ENCODE data around the gene SRSF3.
A peak's percentile ranks its signal among the peaks of the same experiment; 100 is the strongest.
"Not testable (repeated sequence)": the region's sequence is repeated elsewhere in the genome, so short reads cannot be mapped to it uniquely, and the experiment has no call there.

The SRSF3 gene

DNA sequence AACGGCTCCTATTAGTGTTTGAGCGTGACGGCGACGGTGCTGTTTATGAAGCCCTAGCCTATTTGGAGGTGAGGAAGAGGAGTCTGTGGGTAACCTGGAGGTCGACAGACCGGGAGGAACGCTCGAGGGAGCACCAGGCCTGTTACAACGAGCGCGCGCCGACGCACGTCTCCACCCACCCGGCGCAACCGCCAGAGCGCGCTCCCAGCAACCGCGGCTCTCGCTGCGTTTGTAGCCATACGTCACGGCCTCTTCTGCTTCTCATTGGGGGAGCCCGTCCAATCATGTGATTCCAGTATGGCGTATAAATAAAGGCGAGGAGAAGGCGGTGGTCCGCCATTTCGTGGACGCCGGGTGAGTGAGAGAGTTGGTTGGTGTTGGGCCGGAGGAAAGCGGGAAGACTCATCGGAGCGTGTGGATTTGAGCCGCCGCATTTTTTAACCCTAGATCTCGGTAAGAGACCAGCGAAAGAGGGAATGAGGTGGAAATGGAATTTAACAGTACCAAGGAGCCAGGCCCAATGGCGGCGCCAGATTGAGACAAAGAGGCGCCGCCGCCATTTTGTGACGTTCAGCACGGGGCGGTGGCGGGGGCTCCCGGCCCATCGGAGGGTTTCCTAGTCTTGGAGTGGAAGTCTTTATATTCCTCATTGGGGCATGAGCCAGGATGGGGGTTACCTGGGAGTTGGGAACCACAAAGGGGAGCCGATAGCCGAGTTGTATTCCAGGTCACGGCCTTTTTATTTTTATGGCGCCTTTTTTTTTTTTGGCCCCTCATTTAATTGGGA is at the start of gene SRSF3:
TSS of gene SRSF3 (plus strand) at position 334 of the 787 bp plus-strand sequence. CDS start 2,401 bp downstream, outside the sequence.
- peak; percentile 96 to 98 for DNase-seq

GRCh38 chr6:36545767-36546307 is 48.3 kb upstream of the SRSF3 start:
- no peak for DNase-seq

DNA sequence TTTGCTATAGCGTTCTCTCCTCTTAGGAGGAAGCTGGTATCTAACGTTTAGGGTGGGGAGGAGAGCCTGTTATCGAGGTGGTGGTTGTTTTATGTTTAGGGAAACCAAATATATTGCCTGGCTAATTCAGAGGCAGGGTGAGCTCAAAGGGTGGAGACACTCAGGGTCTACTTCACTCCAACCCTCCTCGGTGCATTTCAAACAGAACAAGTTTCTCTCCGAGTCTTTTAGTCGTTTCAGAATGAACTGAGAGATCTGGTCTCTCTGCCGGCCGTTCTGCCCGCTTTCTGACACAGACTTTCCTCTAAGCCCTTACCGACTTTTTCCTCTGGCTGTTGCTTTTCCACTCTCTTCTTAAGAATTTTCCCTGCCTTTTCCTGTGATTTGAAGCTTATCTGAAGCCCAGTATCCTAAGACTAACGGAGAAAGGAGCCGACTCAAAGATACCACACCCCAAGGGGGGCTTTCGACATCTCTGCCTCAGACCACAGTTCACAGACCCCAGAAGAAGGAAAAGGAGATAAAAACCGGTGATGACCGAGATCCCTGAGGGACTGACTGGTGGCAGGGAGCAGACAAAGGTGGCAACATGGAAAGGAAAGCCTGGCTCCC is 47.7 kb upstream of the SRSF3 start:
- DNase-seq = peak; percentile 12 to 60

GRCh38 chr6:36546920-36547645 is 47.1 kb upstream of the SRSF3 start, which contains the start of gene STK38:
TSS of gene STK38 (minus strand) at chr6:36547479. CDS start at chr6:36540202, 7,277 bp downstream.
- DNase-seq = peak; percentile 61 to 94

DNA sequence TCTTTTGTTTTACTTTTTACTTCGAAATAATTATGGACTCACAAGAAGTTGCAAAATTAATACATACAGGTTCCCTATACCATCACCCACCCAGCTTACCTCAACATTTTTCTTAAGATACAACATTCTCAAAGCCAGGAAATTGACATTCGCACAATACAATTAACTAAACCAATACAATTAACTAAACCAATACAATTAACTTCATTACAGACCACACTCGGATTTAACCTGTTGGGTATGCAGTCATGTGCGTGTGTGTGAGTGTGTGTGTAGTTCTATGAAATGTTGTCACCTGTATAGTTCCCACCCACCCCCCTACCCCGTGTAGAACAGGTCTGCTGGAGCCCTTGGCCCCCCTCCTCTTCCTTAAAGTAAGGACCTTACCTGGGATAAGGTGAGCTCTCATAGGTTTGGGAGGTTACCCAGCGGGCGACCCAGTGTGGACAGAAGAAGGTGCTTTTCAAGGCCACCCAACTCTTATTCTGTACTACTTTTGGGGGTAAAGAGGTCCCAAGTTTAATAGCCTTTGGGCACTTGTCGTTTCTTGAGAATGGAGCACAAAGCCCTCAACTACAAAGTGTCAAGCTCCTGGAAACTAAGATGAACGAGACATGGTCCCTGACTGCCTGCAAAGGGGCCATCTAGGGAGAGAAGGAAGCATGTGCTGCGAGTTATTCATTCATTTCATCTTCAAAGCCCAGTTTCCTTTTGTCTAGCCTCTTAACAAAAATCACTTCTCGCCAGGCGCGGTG is 46.3 kb upstream of the SRSF3 start:
- DNase-seq = no peak

- DNase-seq = no peak
Measured at GRCh38 chr6:36548401-36548743, 45.8 kb upstream of the SRSF3 start.

GRCh38 chr6:36550473-36551000 is 43.6 kb upstream of the SRSF3 start:
- peak; percentile 95 to 96 for DNase-seq

GRCh38 chr6:36555750-36556252 is 38.4 kb upstream of the SRSF3 start:
- DNase-seq = peak; percentile 26 to 30

DNA sequence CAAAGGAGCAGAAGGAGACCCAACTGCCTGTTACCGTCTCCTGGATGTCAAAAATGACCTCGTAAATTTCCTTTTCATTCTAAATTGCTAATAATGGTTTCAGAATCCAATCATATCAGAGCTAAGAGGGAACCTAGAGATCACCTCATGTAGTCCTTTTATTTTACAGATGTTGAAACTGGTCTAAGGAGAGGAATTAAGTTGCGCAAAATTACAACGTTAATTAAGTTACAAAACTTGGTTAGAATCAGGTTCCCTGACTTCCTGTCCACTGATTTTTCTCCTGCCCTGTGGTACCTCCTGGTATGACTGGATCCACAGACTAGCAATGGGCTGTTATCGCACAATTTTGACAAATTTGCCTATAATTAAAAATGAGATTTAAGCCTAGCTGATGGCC is 37.9 kb upstream of the SRSF3 start:
- peak in 1 of 2 experiments; percentile 39 for DNase-seq

- DNase-seq = peak; percentile 18 to 39
Measured at GRCh38 chr6:36559011-36559793, 35.0 kb upstream of the SRSF3 start.

DNA sequence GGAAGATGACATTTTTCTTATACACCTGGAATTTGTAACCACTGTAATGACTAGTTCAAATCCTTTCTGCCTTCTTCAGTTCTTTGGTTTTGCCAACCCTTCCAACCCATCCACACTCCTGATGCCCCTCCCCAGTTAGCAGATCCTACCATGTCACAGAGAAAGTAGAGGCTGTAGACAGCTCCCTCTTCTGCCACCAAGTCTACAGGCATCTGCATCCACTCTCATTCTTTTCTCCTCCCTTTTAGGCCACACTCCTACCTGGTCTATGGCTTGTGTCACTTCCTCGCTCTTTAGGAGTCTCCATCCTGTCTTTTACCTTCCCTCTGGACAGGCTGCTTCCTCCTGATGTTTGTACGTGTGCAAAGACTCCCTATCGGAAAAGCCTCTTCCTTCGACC is 33.3 kb upstream of the SRSF3 start:
- DNase-seq = no peak

GRCh38 chr6:36563237-36563927 is 30.8 kb upstream of the SRSF3 start:
- no peak for DNase-seq

DNA sequence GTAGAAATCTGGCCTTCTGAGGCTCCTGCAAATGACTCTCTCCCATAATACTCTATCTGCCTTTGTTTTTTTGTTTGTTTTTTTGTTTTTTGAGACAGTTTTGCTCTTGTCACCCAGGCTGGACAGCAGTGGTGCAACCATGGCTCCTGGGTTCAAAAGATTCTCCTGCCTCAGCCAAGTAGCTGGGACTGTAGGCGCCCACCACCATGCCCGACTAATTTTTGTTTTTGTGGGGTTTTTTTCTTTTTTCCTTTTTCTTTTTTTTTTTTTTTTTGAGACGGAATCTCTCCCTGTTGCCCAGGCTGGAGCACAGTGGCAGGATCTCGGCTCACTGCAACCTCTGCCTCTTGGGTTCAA is 30.3 kb upstream of the SRSF3 start:
- no peak for DNase-seq

DNA sequence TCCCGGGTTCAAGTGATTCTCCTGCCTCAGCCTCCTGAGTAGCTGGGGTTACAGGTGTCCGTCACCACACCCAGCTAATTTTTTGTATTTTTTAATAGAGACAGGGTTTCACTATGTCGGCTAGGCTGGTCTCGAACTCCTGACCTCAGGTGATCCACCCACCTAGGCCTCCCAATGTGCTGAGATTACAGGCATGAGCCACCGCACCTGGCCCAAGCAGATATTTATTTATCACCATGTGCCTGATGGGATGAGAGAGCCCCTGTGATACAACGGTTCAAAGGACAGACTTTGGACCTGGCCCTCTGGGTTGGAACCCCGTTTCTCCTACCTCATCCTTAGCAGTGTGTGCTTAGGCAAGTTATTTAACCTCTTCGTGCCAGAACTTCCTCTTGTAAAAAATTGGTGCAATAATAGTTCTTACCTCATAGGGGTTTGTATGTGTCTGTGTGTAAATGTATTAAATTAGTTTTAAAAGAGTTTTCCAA is 27.7 kb upstream of the SRSF3 start:
- DNase-seq = no peak

GRCh38 chr6:36570264-36570663 is 23.9 kb upstream of the SRSF3 start:
- no peak for DNase-seq

DNA sequence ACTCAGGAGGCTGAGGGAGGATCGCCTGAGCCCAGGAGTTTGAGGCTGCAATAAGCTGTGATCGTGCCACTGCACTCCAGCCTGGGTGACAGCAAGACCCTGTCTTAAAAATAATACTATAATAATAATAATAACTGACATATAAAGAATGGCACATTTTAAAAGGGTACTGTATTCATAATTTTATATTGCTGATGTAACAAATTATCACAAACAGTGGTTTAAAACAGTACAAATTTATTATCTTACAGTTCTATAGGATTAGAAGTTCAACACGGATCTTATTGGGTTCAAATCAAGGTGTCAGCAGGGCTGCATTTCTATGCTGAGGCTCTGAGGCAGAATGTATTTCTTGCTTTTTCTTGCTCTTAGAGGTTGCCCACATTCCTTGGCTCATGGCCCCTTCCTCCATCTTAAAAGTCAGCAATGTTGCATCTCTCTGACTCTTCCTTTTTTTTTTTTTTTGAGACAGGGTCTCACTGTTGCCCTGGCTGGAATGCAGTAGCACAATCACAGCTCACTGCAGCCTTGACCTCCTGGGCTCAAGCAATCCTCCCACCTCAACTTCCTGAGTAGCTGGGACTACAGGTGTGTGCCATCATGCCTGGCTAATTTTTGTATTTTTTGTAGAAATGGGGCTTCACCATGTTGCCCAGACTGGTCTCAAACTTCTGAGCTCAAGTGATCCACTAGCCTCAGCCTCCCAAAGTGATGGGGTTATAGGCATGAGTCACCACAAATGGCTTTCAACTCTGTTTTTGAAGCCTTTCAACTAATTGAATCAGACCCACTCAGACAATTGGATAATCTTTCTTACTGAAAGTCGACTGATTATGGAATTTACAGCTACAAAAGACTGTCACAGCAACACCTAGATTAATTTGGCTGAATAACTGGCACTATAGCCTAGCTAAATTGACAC is 22.8 kb upstream of the SRSF3 start:
- DNase-seq = no peak

- DNase-seq = not testable (repeated sequence)
Measured at GRCh38 chr6:36572353-36573311, 21.5 kb upstream of the SRSF3 start.

DNA sequence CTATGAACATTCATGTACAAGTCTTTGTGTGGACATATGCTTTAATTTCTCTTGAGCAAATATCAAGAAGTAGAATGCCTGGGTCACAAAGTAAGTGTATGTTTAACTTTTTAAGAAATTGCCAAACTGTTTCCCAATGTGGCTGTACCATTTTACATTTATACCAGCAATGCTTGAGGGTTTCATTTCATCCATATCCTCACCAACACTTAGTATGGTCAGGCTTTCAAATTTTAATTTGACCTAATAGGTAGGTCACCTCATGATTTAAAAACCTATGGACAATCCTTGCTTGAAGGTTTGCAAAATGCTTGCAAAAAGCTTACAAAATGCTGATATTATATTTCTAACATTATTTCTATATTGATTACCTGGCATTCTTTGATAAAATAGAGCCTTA is 19.5 kb upstream of the SRSF3 start:
- no peak for DNase-seq
